ENCODE measurements around the gene CPLANE1. TPM values are rescaled to one million over a fixed set of nuclear protein-coding genes. Genes with fewer than 3 reads are reported as not detected.

Gene CPLANE1
- total RNA-seq, 1 donor from 2014 or later, result 35.5 TPM

- Histone ChIP-seq H3K4me1 (ENCODE audit: control insufficient read depth in 3 of 3, insufficient read depth in 3 of 3, low read length in 3 of 3) (no peaks in the 10 kb centered on the region), H3K27me3 (ENCODE audit: control insufficient read depth in 3 of 3, insufficient read depth in 3 of 3, low read length in 3 of 3) (no peaks in the 10 kb centered on the region), H3K9ac (ENCODE audit: low read depth in 1 of 3, low read length in 3 of 3) (no peak overlapping the region), H3K27ac (ENCODE audit: low read depth, low read length) (no peak overlapping the region), H3K4me3 (ENCODE audit: low read length in 3 of 3) (no peak overlapping the region), H3K9me3 (ENCODE audit: control insufficient read depth in 3 of 3, low read length in 3 of 3) (no peaks in the 10 kb centered on the region), H3K36me3 (ENCODE audit: control insufficient read depth in 3 of 3, insufficient read depth in 3 of 3, low read length in 3 of 3) (peaks cover 21 to 27% (median 23%) of the 10 kb centered on the region in 3 donors)
Measured at GRCh38 chr5:37212096-37212495, 37.1 kb downstream of the CPLANE1 start.

GRCh38 chr5:37211661-37212060 lies 37.5 kb downstream of the CPLANE1 start:
- H3K36me3 ChIP-seq (ENCODE audit: control insufficient read depth in 3 of 3, insufficient read depth in 3 of 3, low read length in 3 of 3), result peaks cover 21 to 27% (median 23%) of the 10 kb centered on the region in 3 donors
- no peak overlapping the region for H3K27ac ChIP-seq (ENCODE audit: low read depth, low read length)

GRCh38 chr5:37208883-37209797 lies 40.0 kb downstream of the CPLANE1 start:
- no peak overlapping the region for H3K9ac ChIP-seq (ENCODE audit: low read depth in 1 of 3, low read length in 3 of 3)
- H3K27ac ChIP-seq (ENCODE audit: low read depth, low read length), result no peak overlapping the region
- H3K36me3 ChIP-seq (ENCODE audit: control insufficient read depth in 3 of 3, insufficient read depth in 3 of 3, low read length in 3 of 3), result peaks cover 16 to 29% (median 28%) of the 10 kb centered on the region in 3 donors
- no peak overlapping the region for H3K4me3 ChIP-seq (ENCODE audit: low read length in 3 of 3)
- no peaks in the 10 kb centered on the region for H3K9me3 ChIP-seq (ENCODE audit: control insufficient read depth in 3 of 3, low read length in 3 of 3)
- no peaks in the 10 kb centered on the region for H3K4me1 ChIP-seq (ENCODE audit: control insufficient read depth in 3 of 3, insufficient read depth in 3 of 3, low read length in 3 of 3)
- no peaks in the 10 kb centered on the region for H3K27me3 ChIP-seq (ENCODE audit: control insufficient read depth in 3 of 3, insufficient read depth in 3 of 3, low read length in 3 of 3)

More at GRCh38 chr5:37211661-37212060, 37.5 kb downstream of the CPLANE1 start:
- H3K4me1 ChIP-seq (ENCODE audit: control insufficient read depth in 3 of 3, insufficient read depth in 3 of 3, low read length in 3 of 3), result no peaks in the 10 kb centered on the region
- no peak overlapping the region for H3K9ac ChIP-seq (ENCODE audit: low read depth in 1 of 3, low read length in 3 of 3)
- no peak overlapping the region for H3K4me3 ChIP-seq (ENCODE audit: low read length in 3 of 3)
- no peaks in the 10 kb centered on the region for H3K9me3 ChIP-seq (ENCODE audit: control insufficient read depth in 3 of 3, low read length in 3 of 3)
- H3K27me3 ChIP-seq (ENCODE audit: control insufficient read depth in 3 of 3, insufficient read depth in 3 of 3, low read length in 3 of 3), result no peaks in the 10 kb centered on the region

- no peaks in the 10 kb centered on the region for H3K27me3 ChIP-seq (ENCODE audit: control insufficient read depth in 3 of 3, insufficient read depth in 3 of 3, low read length in 3 of 3)
- H3K4me3 ChIP-seq (ENCODE audit: low read length in 3 of 3), result no peak overlapping the region
- H3K9me3 ChIP-seq (ENCODE audit: control insufficient read depth in 3 of 3, low read length in 3 of 3), result no peaks in the 10 kb centered on the region
- no peak overlapping the region for H3K9ac ChIP-seq (ENCODE audit: low read depth in 1 of 3, low read length in 3 of 3)
- H3K27ac ChIP-seq (ENCODE audit: low read depth, low read length), result no peak overlapping the region
- no peaks in the 10 kb centered on the region for H3K4me1 ChIP-seq (ENCODE audit: control insufficient read depth in 3 of 3, insufficient read depth in 3 of 3, low read length in 3 of 3)
- peaks cover 17 to 33% (median 31%) of the 10 kb centered on the region in 3 donors for H3K36me3 ChIP-seq (ENCODE audit: control insufficient read depth in 3 of 3, insufficient read depth in 3 of 3, low read length in 3 of 3)
Measured at GRCh38 chr5:37207802-37208201, 41.4 kb downstream of the CPLANE1 start.

- Histone ChIP-seq H3K36me3 (ENCODE audit: control insufficient read depth in 3 of 3, insufficient read depth in 3 of 3, low read length in 3 of 3) (peaks cover 16 to 34% (median 33%) of the 10 kb centered on the region in 3 donors), H3K4me3 (ENCODE audit: low read length in 3 of 3) (no peak overlapping the region), H3K9ac (ENCODE audit: low read depth in 1 of 3, low read length in 3 of 3) (no peak overlapping the region), H3K9me3 (ENCODE audit: control insufficient read depth in 3 of 3, low read length in 3 of 3) (no peaks in the 10 kb centered on the region), H3K4me1 (ENCODE audit: control insufficient read depth in 3 of 3, insufficient read depth in 3 of 3, low read length in 3 of 3) (no peaks in the 10 kb centered on the region), H3K27me3 (ENCODE audit: control insufficient read depth in 3 of 3, insufficient read depth in 3 of 3, low read length in 3 of 3) (no peaks in the 10 kb centered on the region), H3K27ac (ENCODE audit: low read depth, low read length) (no peak overlapping the region)
Measured at GRCh38 chr5:37206736-37207135, 42.4 kb downstream of the CPLANE1 start.

GRCh38 chr5:37198842-37199241 lies 50.3 kb downstream of the CPLANE1 start:
- H3K4me1 ChIP-seq (ENCODE audit: control insufficient read depth in 3 of 3, insufficient read depth in 3 of 3, low read length in 3 of 3), result no peaks in the 10 kb centered on the region
- H3K27ac ChIP-seq (ENCODE audit: low read depth, low read length), result no peak overlapping the region
- H3K9me3 ChIP-seq (ENCODE audit: control insufficient read depth in 3 of 3, low read length in 3 of 3), result no peaks in the 10 kb centered on the region
- H3K27me3 ChIP-seq (ENCODE audit: control insufficient read depth in 3 of 3, insufficient read depth in 3 of 3, low read length in 3 of 3), result no peaks in the 10 kb centered on the region
- H3K4me3 ChIP-seq (ENCODE audit: low read length in 3 of 3), result no peak overlapping the region
- H3K9ac ChIP-seq (ENCODE audit: low read depth in 1 of 3, low read length in 3 of 3), result no peak overlapping the region
- H3K36me3 ChIP-seq (ENCODE audit: control insufficient read depth in 3 of 3, insufficient read depth in 3 of 3, low read length in 3 of 3), result peaks cover 4 to 44% (median 37%) of the 10 kb centered on the region in 3 donors

GRCh38 chr5:37198061-37198460 lies 51.1 kb downstream of the CPLANE1 start:
- no peaks in the 10 kb centered on the region for H3K27me3 ChIP-seq (ENCODE audit: control insufficient read depth in 3 of 3, insufficient read depth in 3 of 3, low read length in 3 of 3)
- no peak overlapping the region for H3K9ac ChIP-seq (ENCODE audit: low read depth in 1 of 3, low read length in 3 of 3)
- H3K4me1 ChIP-seq (ENCODE audit: control insufficient read depth in 3 of 3, insufficient read depth in 3 of 3, low read length in 3 of 3), result no peaks in the 10 kb centered on the region
- H3K36me3 ChIP-seq (ENCODE audit: control insufficient read depth in 3 of 3, insufficient read depth in 3 of 3, low read length in 3 of 3), result peaks cover under 1 to 39% (median 38%) of the 10 kb centered on the region in 3 donors
- H3K9me3 ChIP-seq (ENCODE audit: control insufficient read depth in 3 of 3, low read length in 3 of 3), result no peaks in the 10 kb centered on the region
- no peak overlapping the region for H3K27ac ChIP-seq (ENCODE audit: low read depth, low read length)
- H3K4me3 ChIP-seq (ENCODE audit: low read length in 3 of 3), result no peak overlapping the region

- no peak overlapping the region for H3K27ac ChIP-seq (ENCODE audit: low read depth, low read length)
Measured at GRCh38 chr5:37197340-37198050, 51.7 kb downstream of the CPLANE1 start.

GRCh38 chr5:37190592-37190991 lies 58.6 kb downstream of the CPLANE1 start:
- no peak overlapping the region for H3K27ac ChIP-seq (ENCODE audit: low read depth, low read length)
- no peak overlapping the region for H3K9ac ChIP-seq (ENCODE audit: low read depth in 1 of 3, low read length in 3 of 3)
- H3K9me3 ChIP-seq (ENCODE audit: control insufficient read depth in 3 of 3, low read length in 3 of 3), result no peaks in the 10 kb centered on the region
- no peak overlapping the region for H3K4me3 ChIP-seq (ENCODE audit: low read length in 3 of 3)
- H3K4me1 ChIP-seq (ENCODE audit: control insufficient read depth in 3 of 3, insufficient read depth in 3 of 3, low read length in 3 of 3), result no peaks in the 10 kb centered on the region
- H3K36me3 ChIP-seq (ENCODE audit: control insufficient read depth in 3 of 3, insufficient read depth in 3 of 3, low read length in 3 of 3), result peaks cover 7 to 26% (median 20%) of the 10 kb centered on the region in 3 donors
- H3K27me3 ChIP-seq (ENCODE audit: control insufficient read depth in 3 of 3, insufficient read depth in 3 of 3, low read length in 3 of 3), result no peaks in the 10 kb centered on the region

More at GRCh38 chr5:37197340-37198050, 51.7 kb downstream of the CPLANE1 start:
- H3K9ac ChIP-seq (ENCODE audit: low read depth in 1 of 3, low read length in 3 of 3), result no peak overlapping the region
- no peak overlapping the region for H3K4me3 ChIP-seq (ENCODE audit: low read length in 3 of 3)
- no peaks in the 10 kb centered on the region for H3K27me3 ChIP-seq (ENCODE audit: control insufficient read depth in 3 of 3, insufficient read depth in 3 of 3, low read length in 3 of 3)
- no peaks in the 10 kb centered on the region for H3K9me3 ChIP-seq (ENCODE audit: control insufficient read depth in 3 of 3, low read length in 3 of 3)
- H3K4me1 ChIP-seq (ENCODE audit: control insufficient read depth in 3 of 3, insufficient read depth in 3 of 3, low read length in 3 of 3), result no peaks in the 10 kb centered on the region
- H3K36me3 ChIP-seq (ENCODE audit: control insufficient read depth in 3 of 3, insufficient read depth in 3 of 3, low read length in 3 of 3), result peaks cover 0 to 41% (median 37%) of the 10 kb centered on the region in 3 donors

GRCh38 chr5:37189355-37189754 lies 59.8 kb downstream of the CPLANE1 start:
- Histone ChIP-seq H3K27ac (ENCODE audit: low read depth, low read length) (no peak overlapping the region), H3K36me3 (ENCODE audit: control insufficient read depth in 3 of 3, insufficient read depth in 3 of 3, low read length in 3 of 3) (peaks cover 7 to 32% (median 21%) of the 10 kb centered on the region in 3 donors), H3K27me3 (ENCODE audit: control insufficient read depth in 3 of 3, insufficient read depth in 3 of 3, low read length in 3 of 3) (no peaks in the 10 kb centered on the region), H3K4me1 (ENCODE audit: control insufficient read depth in 3 of 3, insufficient read depth in 3 of 3, low read length in 3 of 3) (no peaks in the 10 kb centered on the region), H3K4me3 (ENCODE audit: low read length in 3 of 3) (no peak overlapping the region), H3K9ac (ENCODE audit: low read depth in 1 of 3, low read length in 3 of 3) (no peak overlapping the region), H3K9me3 (ENCODE audit: control insufficient read depth in 3 of 3, low read length in 3 of 3) (no peaks in the 10 kb centered on the region)

Measured in skeletal muscle tissue (tissue), 4 donors.